Hypothalamus (tissue), 51 donors: Measurements from ENCODE around the gene TRIM28.

Experiments
- DNase-seq, 51 donors: peaks; one replicate each; lab custom pipeline; 2025; lab: John Stamatoyannopoulos, UW

TRIM28 gene

DNA sequence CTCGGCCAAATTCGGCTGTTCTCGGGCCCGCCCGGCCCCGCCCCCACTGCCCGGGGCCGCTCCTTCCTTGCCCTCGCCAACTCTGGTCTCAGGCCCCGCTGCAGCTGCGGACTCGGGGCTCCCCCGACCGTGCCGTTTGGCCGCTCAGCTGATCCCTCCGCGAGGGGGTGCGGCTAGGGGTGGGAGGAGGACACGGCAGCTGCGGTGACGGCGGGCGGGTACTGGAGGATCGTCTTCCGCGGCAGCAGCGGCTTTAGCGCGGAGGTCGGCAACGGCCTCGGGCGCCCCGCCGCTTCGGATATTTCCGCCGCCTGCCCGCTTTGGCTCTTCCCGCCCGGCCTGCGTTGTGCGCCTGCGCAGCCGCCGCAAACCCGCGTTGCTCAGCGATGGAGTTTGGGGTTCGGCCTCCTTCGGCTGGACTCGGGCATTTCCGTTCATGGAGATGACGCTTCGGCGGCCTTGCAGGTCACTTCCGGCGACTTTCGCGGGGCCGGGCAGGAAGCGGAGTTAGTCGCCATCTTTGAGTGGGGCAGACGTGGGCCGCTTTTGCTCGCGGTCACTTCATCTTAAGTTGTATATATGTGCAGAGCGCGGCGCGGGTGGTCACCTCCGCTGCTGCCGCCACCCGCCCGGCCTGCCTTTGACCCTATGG is 14.9 kb downstream of the TRIM28 start:
- DNase-seq: no peak

DNA sequence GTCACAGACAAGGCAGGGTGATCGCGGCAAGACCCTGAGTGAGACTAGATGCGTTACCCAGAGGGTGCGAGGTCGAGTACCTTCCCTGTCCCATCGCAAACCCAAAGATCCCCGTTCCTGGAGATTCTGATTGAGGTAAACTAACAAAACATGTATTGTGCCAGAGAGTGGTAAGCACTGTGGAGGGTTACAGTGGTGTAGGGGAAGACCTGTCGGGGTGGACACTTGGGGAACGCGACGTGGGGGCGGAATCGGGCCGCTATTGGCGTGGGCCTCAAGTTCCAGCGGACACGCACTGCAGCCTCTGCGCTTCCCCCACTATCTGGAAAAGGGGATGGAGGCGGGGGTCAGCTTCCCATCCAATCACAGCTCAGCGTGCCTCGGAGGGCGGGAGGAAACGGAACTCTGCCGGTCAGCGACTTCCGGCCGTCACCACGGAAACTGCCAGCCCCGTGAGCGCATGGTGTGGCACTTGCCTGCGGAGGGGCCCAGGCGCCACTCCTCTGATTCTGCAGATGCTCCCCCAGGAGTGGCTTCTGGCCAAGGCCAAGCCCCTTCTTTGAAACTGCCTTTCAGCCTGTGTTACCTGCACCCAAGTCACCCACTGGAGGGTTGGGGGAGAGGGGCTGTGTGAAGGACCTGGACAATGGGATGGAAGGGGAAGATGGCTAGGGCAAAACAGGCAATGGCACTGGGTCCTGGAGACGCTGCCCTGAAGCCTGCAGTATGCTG is 15.6 kb downstream of the TRIM28 start:
- DNase-seq: no peak

GRCh38 chr19:58560007-58560887 is 16.4 kb downstream of the TRIM28 start:
- no peak for DNase-seq

DNA sequence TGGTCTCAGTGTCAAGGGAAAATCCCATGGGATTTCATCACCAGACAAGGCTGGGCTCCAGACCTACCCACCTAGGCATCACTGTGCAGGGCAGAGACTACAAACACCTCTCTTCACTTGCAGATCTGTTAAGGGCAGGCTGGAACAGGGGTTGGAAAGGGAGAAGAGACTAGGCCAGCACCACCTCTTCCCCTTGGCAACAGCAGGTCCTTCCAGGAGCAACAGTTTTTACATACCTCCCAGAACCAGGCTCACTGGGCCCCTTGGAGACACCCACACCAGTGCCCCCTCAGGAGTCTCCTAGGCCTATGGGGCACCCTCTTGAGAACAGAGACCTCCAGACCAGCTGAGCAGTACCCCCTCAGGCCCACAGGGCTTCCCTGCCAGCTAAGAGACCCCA is 17.1 kb downstream of the TRIM28 start:
- no peak for DNase-seq

DNA sequence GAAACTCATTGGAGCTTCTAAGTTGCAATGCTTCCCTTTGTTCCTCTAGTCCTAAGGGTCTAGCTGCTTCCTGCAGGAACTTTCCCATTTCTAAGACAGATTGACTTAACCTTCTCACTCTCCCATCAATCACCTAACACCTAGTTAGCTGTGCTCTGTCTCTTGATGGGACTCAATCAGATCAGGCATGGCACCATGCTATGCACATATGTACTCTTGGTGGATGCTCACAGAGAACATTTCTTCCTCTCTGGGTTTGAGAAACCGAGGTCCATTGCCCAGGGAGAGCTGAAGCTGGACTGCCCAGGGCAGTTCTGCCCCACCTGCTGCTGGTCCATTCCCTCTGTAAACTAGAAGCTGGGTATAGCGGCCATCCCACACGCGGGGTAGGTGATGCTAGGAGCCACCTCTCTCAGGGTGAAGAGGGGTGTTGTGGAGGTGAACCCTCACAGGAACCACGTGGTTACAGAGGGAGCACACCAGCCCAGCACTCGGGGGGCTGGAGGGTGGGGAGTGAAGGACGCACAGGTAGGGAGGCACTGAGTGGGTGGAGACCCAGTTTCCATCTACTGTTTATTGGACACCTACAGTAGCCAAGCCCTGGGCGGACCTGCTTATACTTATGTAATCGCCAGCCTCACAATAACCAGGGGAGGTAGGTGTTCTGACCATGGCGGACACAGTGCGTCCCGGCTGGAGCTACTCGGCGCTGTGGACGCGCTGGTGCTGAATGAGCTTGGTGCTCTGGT is 17.7 kb downstream of the TRIM28 start:
- no peak for DNase-seq

DNA sequence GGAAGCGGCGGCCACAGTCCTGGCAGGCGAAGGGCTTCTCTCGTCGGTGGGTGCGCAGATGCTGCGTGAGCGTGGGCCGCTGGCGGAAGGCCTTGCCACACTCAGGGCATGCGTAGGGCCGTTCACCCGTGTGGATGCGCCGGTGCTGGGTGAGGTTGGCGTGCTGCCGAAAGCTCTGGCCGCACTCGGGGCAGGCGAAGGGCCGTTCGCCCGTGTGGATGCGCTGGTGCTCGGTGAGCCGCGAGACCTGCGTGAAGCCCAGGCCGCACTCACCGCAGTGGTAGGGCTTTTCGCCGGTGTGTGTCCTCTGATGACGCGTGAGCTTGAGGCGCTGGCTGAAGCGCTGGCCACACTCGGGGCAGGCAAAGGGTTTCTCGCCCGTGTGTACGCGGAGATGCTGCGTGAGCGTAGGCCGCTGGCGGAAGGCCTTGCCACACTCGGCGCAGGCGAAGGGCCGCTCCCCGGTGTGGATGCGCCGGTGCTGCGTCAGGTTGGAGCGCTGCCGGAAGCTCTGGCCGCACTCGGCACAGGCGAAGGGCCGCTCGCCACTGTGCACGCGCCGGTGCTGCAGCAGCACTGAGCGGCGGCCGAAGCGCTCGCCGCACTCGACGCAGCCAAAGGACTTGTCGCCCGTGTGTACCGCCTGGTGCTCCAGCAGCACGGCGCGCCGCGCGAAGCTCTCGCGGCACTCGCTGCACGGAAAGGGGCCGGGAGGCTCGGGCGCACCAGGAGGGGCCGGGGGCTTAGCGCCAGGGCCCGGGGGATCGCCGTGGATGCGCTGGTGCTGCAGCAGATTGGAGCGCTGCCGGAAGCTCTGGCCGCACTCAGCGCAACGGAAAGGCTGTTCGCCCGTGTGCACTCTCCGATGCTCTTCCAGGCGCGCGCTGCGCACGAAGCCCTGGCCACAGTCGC is 18.5 kb downstream of the TRIM28 start:
- no peak for DNase-seq

GRCh38 chr19:58563034-58563573 is 19.2 kb downstream of the TRIM28 start:
- no peak for DNase-seq

DNA sequence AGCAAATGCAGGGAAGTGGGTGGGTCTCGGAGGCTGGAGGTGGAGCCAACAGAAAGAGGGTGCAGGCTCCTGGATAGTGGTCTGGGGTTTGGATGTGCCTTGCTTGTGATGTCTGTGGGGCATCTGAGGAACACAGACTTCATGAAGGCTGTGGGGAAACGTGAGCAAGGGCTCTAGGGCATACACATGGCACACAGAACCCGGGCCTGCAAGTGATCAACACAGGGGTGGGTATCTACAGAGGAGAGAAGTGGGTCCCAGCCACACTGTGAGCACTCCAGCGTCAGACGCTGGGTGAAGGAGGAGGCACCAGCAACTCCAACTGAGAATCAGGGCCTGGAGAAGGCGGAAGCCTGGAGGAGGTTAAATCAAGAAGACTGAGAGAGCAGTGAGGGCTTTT is 20.0 kb downstream of the TRIM28 start:
- no peak for DNase-seq

GRCh38 chr19:58566989-58567388 is 23.1 kb downstream of the TRIM28 start:
- no peak for DNase-seq

GRCh38 chr19:58568453-58569130 is 24.7 kb downstream of the TRIM28 start:
- no peak for DNase-seq

DNA sequence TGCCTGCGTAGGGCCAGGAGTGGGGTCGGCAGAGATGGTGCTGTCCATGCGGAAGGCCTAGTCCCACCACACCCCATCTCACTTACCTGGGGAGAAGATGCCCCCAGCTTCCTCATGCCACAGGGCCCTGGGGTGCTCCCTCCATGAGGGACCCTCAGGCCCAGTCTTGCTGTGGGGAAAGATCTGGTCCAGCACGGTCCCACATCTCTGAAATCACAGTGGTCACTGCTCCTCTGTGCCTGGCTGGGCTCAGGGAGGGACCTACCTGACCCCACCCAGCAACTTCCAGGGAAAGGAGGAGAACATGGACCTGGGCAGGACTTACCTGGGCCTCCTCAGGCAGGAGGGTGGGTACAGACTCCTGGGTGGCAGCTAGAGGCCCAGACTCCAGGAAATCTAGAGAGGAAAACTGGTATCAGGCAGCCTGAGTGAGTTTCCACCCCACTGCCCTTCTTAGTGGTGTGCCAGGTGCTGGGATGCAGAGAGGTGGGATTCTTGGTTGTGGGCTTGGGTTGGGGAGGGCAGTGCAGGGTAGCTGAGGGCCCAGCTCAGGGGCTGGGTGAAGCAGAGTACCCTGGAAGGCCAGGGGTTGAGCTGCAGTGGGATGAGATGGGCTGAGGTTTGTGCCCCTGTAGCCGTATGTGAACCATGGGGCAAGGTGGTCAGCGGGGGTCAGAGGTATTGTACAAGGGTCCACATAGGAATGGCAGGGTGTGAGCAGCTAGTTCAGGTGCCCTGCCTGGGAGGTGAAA is 25.5 kb downstream of the TRIM28 start:
- no peak for DNase-seq

DNA sequence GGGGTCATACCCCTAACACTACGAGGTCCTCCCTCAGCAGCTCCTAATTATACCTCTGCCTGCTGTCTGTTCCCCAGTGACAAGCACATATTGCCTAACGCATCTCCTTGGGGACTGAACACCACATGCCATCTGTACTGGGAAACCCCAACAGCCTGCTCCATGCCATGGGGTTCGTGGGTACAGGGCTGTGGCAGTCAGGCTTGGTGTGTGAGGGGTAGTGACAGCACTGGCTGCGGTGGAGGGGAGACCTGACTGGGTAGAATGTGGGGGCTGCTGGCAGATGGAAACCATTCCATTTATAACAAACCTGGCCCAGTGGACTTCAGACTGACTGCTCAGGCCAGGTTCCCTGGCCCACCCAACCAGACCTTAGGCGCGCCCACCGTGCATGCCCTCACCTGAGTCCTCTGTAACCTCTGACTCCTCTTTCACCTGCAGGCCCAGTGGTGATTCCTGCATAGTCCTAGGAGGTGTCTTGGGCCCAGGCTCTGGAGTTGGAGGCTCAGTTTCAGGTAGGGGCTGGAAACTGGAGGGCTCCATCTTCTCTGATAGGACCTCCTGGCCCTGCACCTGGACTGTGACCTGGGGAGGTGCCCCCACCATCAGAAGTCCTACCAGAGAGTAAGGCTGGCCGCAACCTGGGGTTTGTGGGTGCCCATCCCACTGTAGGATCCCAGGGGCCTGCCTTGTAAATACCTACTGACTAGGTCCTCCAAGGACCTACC is 26.2 kb downstream of the TRIM28 start:
- no peak for DNase-seq

DNA sequence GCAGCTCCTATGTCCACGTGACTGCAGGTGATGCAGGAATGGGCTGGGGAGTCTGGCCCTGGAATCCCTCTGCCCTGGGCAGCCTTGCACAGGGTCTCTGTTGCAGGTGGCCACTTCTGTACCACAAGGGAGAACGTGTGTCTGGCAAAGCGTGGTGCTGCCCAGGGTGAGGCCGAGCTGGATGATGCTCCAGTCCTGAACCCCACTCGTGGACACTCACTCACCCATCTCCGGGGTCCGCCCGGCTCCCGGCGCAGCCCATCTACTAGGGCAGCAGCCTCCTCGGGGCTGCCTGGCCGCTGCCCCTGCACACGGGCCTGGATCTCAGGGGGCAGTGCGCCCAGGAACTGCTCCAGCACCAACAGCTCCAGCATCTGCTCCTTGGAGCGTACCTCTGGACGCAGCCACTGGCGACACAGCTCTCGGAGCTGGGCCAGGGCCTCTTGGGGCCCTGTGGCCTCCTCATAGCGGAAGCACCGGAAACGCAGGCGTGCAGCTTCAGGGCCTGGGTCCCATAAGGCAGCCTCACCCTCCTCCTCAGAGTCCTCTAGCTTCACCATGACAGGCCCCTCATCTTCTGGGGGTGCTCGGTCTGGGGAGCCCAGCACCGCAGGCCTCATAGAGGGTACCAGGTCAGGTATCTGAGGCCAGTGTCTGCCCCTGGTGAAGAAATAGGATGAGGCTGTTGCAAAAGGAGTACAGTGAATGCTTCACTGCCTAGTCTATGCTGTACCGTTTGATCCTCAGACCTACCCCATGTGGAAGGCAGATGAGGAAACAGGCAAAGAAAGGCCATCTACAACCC is 27.1 kb downstream of the TRIM28 start:
- DNase-seq: no peak

GRCh38 chr19:58571575-58571947 is 27.7 kb downstream of the TRIM28 start:
- no peak for DNase-seq

- no peak for DNase-seq
Observed at GRCh38 chr19:58572026-58572817, 28.4 kb downstream of the TRIM28 start.
